Right lobe of liver (tissue), 4 donors: Measurements from ENCODE around the gene C19orf12.

ENCODE experiments used
- CTCF ChIP-seq, 4 donors: fragments of 200-600 bp in 3 of 4; fragments of 450-650 bp in 1 of 4; IDR thresholded peaks; one replicate each; pipeline versions ENCODE4 v1.5.1 to v1.8.0; 2016 to 2022; ENCODE audit warnings: antibody characterized with exemption in 4 of 4, mild to moderate bottlenecking in 2 of 4
- POLR2A ChIP-seq: fragments of 450-650 bp; IDR thresholded peaks from one replicate; pipeline ENCODE4 v1.6.1; 2017; ENCODE audit warnings: antibody characterized with exemption, mild to moderate bottlenecking
- donor health status: DM: no; HTN: no; CAD: no.
- donor health status: DM: no; HTN: no; CAD: no.
- donor health status: DM: no; HTN: yes; CAD: no.

GRCh38 chr19:29706635-29707034 is 8.4 kb downstream of the C19orf12 start:
- no peak for TF ChIP-seq CTCF (IDR thresholded peaks at IDR 0.05)
- TF ChIP-seq POLR2A: no peak
